AG10803 (cell line): Measurements from ENCODE around the gene CADPS2.

ENCODE experiments used
- DNase-seq: peaks from one replicate; pipeline ENCODE4 v3.0.0; 2010; ENCODE audit warnings: low read depth
- H3K4me3 ChIP-seq: 2 replicates; pipeline ENCODE4 v1.5.1; 2011; ENCODE audit warnings: mild to moderate bottlenecking, low read length, control low read depth
- TF ChIP-seq, protein P1 (sequence below): conservative IDR thresholded peaks from 2 replicates; pipeline ENCODE4 v1.5.1; 2011; ENCODE audit warnings: mild to moderate bottlenecking, low read length, control low read depth, inconsistent platforms

The CADPS2 gene

DNA sequence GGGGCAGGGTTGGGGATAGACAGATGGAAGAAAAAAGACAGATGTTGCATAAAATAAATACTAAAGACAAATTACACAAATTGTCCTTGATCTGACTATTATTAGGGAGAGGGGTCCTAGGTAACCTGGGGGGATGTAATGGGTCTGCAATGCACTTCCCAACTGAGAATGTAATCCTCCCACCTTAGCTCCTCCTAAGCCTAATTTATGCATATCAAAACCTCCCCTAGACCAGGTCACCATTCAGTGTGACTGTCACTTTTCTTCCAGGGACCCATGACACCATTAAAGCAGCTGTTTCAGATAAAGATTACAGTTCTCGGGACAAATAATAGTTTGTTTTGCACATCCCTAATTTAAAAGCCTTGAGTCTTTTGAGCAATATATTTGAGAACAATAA lies 447.8 kb downstream of the CADPS2 start:
- DNase-seq, result no peak
- H3K4me3 ChIP-seq, result no peak overlapping the region
- TF ChIP-seq, protein P1, sequence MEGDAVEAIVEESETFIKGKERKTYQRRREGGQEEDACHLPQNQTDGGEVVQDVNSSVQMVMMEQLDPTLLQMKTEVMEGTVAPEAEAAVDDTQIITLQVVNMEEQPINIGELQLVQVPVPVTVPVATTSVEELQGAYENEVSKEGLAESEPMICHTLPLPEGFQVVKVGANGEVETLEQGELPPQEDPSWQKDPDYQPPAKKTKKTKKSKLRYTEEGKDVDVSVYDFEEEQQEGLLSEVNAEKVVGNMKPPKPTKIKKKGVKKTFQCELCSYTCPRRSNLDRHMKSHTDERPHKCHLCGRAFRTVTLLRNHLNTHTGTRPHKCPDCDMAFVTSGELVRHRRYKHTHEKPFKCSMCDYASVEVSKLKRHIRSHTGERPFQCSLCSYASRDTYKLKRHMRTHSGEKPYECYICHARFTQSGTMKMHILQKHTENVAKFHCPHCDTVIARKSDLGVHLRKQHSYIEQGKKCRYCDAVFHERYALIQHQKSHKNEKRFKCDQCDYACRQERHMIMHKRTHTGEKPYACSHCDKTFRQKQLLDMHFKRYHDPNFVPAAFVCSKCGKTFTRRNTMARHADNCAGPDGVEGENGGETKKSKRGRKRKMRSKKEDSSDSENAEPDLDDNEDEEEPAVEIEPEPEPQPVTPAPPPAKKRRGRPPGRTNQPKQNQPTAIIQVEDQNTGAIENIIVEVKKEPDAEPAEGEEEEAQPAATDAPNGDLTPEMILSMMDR, result no peak

DNA sequence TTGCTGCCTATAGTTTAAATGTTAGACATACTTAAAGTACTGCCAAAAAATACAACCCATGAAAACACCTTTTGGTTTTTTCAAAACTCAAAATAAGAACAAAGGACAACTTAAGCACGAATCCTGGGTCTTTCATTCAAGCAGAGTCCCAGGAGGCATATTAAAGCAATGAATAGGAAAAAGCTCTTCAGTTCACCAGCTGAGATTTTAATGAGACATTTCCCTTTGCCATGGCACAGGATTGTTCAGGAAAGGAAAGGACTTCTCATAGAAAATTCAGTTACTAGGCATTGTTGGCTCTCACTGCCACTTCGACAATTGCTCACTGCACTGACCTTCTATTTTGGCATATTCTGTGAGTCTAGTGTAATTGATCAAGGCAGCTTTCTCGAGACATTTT lies 448.3 kb downstream of the CADPS2 start:
- TF ChIP-seq, protein P1, result no peak
- H3K4me3 ChIP-seq, result no peak overlapping the region
- DNase-seq, result no peak

DNA sequence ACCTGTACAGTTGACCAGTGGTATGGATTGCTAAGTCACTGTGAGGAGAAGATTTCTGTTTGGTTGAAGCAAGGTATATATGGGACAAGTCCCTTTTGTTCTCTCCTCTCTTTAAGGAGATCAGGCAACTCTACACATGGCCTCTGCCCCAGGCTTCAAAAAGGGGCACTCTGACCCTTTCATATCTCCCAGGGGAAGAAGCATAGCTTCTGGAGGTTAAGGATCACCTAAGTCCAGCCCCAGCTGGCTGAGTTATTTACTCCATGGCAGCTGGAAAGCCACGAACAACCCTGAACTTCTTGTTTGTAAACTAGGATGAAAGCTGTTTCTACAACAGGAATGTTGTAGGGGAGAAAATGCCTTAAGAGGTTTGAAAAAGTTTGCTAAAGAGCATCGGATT lies 452.5 kb downstream of the CADPS2 start:
- TF ChIP-seq, protein P1, result no peak
- DNase-seq, result no peak
- no peak overlapping the region for H3K4me3 ChIP-seq

DNA sequence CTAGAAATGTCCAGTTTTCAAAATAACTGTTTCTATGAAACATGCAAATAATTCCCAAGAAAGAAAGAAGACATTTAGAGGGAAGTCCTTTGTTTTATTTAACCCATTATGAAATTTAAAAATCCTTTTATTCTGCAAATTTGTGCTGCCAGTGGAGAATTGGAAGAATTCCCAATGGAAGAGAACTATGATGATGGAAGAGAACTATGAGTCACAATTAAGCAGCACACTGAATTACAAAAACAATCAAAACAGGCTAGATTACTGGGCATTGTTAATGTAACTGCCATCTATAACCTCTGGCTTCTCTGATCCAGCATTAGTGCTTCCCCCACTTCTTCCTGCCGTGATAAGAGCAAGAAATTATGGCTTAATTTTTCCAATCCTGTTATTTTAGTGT lies 455.6 kb downstream of the CADPS2 start:
- TF ChIP-seq, protein P1, result no peak
- DNase-seq, result peak; percentile 13
- H3K4me3 ChIP-seq, result no peak overlapping the region

DNA sequence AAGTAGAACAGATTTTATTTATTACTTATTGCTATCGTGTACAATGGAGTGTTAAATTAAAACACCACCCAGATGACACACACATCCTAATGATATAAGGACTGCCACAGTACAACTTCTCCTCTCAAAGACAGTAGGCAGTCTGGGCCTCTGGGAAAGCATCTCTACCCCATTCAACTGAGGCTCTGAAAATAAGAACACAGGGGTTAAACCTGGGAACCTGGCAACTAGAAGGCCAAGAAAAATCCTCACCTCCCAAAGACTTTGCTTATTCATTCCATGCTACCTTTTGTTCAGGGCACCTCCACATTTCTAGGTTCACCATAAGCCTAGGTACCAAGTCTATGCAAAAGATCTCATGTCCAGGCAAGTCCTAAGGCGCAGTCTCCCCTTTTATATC lies 456.3 kb downstream of the CADPS2 start:
- no peak for DNase-seq
- no peak overlapping the region for H3K4me3 ChIP-seq
- TF ChIP-seq, protein P1, result no peak

DNA sequence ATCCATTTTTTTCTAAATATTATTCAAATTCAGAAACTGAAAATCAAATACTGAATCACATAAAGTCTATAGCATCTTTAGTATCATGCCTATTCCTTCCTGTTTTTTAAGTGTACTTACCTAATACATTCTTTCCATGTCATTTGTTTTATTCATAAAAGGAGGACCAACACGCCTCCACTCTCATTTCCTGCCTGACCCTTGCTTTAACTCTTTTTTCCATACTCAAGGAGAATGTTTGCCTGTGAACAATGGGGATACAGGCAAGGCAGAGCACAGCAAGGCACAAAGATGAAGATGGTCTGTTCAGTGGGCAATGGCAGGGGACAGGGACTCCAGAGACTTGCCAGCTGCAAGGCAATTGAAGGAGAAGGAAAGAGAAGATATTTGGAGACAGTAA lies 460.5 kb downstream of the CADPS2 start:
- DNase-seq, result no peak
- TF ChIP-seq, protein P1, result no peak
- no peak overlapping the region for H3K4me3 ChIP-seq

DNA sequence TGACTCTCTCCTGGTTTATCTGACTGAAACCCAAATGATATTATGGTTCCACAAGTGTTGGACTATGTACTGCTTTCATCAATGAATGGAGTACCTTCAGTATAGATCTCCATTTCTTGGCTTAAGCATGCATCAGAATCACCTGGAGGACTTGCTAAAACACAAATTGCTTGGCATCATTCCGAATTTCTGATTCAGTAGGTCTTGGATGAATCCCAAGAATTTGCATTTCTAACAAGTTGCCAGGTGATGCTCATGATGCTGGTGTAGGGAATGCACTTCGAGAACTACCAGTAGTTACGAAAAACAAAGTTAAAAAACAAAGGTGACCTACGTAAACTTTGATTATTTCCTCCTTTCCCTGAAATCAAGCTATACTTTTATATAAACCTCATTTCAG lies 462.7 kb downstream of the CADPS2 start:
- DNase-seq, result no peak
- TF ChIP-seq, protein P1, result no peak
- H3K4me3 ChIP-seq, result no peak overlapping the region
